GM18526 (cell line): Measurements from ENCODE around the gene TIMP3.

Source experiments
- POLR2A ChIP-seq: IDR thresholded peaks from 3 replicates; pipeline ENCODE4 v1.6.1; 2011; ENCODE audit not compliant: insufficient read length; ENCODE audit errors: extremely low read depth

Gene TIMP3

DNA sequence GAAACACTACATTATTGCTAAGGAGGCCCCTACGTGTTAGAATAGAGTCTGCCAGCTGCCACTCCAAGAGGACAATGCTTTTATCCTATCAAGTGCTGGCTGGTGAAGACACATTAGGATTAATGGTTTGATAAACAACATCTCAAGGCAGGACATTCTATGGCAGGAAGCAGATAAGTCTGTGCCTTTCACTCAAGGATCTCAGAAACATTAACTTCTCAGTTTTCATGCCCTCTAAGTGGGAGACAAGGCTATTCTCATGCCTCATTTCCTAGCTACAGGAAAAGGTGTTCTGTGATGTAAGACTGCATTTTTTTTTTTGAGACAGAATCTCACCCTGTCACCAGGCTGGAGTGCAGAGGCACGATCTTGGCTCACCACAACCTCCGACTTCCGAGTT, 23.5 kb upstream of the TIMP3 start:
- TF ChIP-seq POLR2A = no peak

DNA sequence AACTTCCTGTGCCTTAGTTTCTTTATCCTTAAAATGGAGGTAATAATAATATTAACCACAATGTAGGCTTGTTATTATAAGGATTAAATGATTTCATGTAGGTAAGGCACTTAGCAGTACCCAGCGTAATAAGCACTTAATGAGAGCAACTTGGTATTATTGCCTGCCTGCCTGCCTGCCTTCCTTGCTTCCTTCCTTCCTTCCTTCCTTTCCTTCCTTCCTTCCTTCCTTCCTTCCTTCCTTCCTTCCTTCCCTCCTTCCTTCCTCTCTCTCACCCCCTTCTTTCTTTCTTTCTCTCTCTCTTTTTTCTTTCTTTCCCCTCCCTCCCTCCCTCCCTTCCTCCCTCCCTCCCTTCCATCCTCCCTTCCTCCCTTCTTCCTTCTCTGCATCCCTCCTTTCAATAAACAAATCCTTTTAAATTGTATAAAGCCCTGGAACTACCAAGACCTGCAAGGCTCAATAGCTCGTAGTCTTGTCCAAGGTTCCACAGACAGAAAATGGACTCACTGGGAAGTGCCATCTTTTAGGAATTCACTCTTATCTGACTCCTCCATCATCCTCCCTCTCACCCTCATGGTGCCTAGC, 20.7 kb upstream of the TIMP3 start:
- no peak for TF ChIP-seq POLR2A

DNA sequence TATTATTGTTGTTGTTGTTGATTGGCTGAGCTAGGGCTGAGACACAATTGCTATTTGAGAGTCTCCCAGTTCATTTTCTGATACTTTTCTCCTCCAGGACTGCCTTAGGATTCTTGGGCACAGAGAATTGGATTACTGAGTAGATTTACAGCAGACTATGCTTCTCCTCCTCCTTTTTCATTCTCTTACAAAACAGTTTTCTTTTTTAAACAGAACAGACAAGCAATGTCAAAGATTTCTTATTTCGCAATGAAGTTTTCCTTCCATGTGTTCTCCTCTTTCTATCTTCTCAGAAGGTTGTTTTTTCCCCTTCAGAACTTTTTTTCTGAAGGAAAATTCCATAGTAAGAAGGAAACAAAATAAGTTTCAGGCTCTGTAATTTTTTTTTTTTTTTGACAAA, 19.8 kb upstream of the TIMP3 start:
- no peak for TF ChIP-seq POLR2A

DNA sequence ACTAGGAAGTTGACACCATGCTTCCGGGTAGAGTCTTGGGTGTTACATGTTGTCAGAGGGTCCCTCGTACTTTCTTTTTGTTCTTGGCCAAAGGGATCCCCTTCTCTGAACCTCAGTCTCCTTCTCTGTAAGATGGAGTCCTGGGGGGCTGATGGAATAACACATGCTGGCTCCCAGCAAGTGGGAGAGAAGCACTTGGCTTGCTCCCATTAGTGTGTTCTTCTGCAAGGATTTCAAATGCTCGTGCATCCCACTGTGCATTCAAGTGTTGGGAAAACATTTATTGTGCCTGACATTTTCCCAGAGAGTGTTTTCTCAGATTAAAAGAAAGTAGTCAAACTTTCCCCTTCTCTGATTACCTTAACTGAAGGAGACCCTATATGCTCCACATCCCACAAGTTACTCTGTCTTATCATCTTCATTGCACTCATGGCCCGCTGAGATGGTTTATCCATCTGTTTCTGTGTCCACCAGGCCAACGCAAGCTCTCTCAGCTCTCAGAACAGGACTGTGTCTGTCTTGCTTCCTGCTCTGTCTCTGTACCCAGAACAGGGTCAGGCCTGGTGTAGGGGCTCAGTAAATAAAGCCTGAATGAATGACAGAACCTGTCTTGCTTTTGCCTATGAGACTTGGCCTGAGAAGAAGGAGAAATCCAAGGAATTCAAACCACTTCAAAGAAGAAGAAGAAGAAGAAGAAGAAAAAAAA, 16.0 kb upstream of the TIMP3 start:
- TF ChIP-seq POLR2A = no peak

DNA sequence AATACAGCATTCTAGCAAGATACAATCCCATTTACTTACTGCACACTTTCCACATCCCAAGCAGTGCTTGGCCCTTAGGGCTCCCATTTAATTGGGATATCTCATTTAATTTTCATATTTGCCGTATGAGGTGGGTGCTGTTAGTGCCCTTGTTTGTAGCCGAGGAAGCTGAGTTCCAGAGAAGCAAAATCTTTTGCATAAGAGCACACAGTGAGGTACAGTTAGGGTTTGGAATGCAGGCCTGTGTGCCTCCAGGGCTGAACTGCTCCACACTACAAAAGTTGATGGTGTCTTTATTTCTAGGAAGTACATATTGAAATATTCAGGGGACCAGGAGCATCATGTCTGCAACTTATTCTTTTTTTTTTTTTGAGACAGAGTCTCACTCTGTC, 15.5 kb upstream of the TIMP3 start:
- TF ChIP-seq POLR2A = no peak

DNA sequence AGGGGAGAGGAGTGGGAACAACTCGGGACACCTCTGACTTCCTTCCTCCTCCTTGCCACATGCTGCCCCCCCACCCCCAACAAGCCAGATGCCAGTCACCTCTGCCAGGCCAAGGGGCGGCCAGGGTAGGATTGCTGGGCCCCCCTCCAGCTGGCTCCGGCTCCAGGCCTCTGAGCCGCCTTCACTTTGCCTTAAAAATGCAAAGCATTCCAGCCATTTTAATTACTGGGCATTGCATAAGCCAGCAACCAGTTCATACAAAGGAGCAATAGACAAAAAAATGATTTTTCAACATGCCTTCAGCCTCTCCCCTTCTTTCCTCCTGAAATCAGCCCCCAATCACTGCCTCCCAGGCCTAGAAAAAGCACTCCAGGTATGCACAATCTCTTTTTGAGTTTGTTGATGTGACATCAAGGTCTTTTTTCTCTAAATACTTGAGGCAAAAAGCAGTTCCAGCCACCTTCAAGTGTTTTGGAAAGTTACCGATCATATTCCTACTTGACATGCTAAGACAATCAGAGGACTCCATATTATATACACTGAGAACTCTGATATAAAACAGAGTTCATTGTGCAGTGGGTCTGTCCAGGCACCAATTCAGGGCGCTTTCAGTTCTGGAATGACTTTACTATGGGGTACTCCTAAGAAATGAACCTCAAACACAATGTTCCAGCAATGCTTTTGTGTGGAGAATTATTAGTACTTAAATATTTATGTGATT, 12.4 kb upstream of the TIMP3 start:
- no peak for TF ChIP-seq POLR2A

DNA sequence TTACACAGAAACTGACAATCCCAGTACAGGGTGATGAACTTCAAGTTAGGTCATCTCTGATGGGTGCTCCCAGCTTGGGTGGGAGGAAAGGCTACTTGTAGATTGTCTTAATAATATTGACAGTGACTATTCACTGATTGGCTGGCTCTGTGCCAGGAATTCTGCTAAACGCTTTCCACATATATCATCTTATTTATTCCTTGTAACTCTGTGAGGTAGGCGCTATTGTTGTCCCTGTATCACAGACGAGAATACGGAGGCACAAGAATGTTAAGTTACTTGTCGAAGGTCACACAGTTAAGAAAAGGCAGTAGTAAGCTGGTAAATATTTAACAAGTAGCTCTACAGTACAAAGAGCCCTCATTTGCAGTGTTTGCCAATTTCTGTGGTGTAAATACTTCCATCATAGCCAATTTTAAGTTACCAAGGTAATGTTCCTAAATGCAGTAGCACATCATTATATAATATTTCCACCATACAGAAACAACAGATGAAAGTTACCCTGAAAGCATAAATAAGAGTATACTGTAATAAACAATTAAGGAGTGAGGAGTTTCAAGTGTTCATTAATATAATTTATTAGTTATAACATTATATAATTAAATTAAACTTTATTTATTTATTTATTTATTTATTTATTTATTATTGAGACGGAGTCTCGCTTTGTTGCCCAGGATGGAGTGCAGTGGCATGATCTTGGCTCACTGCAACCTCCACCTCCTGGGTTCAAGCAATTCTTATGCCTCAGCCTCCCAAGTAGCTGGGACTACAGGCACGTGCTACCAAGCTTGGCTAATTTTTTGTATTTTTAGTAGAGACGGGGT, 11.5 kb upstream of the TIMP3 start:
- no peak for TF ChIP-seq POLR2A

DNA sequence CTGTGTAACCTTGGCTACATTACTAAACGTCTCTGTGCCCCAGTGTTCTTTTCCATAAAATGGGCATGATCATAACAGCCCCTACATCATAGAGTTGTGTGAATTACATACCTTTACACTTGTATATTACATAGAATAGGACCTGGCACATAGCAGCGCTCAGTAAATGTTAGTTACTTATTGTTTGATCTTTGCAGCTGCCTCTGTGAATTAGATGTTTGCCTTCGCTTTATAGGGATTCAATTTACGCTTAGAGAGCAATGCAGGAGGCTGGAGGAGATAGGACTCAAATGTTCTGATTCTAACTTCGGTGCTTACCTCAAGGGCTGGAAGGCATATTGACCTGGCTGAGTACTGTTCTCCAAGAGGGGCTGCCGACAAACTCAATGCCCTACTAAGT, 10.4 kb upstream of the TIMP3 start:
- TF ChIP-seq POLR2A = no peak

DNA sequence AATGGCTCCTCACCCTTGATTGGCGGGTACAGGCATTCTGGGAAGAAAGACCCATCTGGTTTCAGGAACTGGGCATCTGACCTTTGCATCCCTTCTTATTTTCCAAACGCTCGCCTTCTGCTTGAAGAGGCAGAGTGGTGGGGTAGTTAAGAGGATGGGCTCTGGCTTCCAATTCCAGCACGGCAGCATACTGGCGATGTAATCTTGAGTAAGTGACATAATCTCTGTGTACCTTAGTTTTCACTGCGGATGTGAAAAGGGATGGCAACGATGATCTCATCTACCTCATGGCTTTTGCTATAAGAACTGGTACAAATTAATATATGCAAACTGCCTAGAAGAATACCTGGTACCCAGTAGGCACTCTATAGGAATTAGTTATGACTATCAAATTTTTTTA, 10.0 kb upstream of the TIMP3 start:
- TF ChIP-seq POLR2A = no peak

DNA sequence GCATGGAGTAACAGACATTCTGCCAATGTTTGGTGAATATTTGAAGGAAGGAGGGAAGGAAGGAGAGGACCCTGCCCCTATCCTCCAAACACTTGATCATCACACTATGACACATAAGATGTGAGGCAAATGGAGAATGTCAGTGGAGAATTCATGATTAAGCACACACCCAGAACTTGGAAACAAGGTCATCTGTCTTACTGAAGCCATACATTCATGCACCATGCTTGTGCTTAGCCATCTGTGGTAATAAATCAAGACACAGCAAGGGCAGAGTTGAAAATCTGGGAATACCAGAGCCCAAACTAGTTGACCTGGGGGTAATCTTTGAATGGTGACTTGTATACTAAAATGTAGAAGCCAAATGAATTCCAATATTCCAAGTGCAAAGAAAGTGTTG, 7.9 kb upstream of the TIMP3 start:
- no peak for TF ChIP-seq POLR2A

DNA sequence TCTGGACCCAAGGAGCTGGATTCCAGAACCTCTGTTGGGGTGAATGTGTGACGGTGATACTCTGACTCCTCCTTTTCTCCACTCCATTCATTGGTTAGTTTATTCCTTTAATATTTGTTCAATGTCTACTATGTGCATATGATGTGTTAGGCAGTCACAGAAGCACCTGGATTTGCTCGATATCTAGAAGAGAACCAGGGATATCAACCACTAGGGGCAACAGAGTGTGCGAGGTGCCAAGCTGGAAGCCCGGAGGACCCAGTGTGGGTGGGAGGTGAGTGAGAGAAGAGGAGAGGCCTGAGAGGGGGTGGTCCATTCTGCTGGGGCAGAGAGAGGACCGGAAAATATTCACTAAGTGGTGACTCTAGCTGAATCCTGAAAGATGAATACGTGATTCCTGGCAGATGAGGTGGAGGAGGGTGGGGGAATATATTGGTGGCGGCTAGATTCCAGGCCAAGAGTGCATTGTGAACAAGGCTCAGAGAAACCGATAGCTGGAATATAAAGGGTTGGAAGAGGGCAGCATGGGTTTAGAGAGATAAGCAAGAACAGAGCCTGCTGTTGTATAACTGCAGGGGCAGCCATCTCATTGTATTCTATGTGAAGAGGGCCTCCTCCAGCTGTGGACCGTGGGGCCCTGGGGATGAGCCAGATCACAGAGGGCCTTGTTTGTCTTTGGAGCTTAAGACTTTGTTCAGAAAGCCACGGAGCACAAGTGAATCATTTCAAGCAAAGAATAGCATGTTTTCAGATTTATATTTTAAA, 6.9 kb upstream of the TIMP3 start:
- TF ChIP-seq POLR2A = no peak

DNA sequence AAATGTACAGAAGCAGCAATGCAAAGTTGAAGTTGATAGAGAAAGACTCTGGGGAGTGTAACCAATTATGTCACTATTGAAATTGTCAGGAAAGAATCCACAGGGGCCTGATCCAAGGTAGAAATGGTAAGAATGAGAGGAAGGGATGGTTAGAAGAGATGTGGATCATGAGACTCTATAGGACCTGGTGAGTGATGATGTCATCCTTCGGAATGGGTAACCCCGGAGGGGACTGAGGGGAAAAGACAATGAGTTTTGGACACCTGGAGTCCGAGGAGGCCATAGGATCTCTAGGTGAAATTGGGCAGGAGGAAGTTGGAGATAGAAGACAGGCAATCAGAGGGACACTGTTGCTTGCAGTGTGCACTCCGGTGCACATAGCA, 6.3 kb upstream of the TIMP3 start:
- no peak for TF ChIP-seq POLR2A

DNA sequence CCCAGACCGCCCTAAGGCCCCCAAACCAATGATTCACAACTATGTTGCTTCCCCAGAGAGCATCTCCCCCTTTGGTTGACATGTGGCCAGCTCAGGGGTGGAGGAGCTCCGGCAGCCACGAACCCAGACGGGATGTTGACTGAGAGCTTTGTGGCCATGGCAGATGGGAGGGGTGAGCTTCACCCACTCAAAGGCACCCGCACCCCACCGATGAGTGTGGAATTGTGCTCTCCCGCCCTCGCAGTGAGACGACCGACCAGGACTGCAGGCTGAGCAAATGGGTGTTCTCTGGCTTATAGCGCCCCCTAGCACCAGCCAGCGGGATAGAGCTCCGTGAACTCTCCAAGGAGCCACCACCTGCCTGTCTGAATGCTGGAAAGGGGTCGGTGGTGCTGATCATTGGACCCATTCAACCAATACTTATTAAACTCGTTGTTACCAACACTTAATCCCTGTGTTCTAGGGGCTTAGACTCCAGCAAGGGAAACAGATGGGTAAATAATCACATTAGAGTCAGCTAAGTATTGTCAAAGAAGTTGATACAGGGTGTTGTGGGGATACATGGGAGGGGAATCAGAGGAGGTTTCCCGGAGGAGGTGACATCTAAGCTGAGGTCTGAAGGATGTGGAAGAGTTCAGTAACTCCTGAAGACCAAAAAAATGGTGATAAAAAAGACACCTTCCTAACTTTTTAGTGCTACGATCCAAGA, 4.5 kb upstream of the TIMP3 start:
- no peak for TF ChIP-seq POLR2A

DNA sequence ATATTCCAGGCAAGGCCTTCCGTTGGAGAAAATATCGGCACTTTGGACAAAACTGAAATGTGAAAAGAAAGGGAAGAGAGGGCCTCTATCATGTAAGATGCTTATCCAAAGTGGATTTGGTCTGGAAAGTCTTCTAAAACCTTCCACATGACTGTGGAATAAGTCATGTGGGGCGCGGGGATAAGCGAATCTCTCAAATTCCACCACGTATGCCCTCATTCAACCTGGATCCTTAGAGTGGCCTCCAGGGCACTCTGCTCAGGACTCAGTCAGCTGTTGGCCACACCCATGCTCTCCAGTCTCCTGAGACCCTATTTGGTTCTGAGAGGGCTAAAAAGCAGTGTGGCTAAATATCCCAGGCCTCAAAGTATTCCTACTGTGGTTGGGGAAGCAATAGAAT, 2.0 kb upstream of the TIMP3 start:
- TF ChIP-seq POLR2A = no peak
